SK-N-MC (cell line): ENCODE measurements around the gene RCC1.

Source experiments
- EZH2 ChIP-seq: fragments of 200-600 bp; sonication (generic); IDR thresholded peaks from one replicate; pipeline ENCODE4 v1.6.1; 2017; ENCODE audit warnings: antibody characterized with exemption
- FOXP2 ChIP-seq: optimal IDR thresholded peaks from 2 replicates; pipeline ENCODE3; 2011; ENCODE audit warnings: mild to moderate bottlenecking, moderate library complexity; ENCODE audit not compliant: insufficient read depth; ENCODE audit errors: extremely low read length, control extremely low read depth

DNA sequence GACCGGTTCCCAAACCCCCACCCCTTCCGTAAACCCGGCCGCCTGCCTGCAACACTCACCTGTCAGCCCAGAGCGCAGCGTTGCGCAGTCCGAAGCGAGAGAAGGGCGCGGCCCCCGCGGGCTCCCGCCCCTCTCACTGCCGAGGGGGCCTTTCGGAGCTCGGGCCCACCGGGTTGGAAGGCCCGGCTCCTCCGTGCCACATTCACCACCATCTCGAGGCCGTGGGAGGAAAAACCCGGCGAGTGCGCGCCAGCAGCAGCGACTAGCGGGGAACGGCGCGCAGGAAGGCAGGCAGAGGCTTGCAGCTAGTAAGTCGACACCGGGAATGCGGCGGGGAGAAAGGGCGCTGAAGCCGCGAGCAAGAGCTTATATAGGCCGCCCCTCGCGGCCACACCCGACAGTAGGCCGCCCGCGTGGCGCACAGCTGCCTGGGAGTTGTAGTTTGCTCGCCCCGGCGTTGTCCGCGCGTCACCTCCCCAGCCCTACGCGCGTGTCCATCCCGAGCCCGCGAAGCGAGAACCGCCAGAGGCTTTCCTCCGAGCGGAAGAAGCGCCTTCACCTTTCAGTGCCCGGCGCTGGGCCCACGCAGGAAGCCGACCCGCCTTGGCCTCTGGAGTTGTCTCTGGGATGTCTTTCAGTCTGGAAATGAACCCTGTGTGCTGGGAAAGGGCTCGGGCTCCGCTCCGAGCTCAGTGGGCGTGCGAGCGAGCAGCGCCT, 75.8 kb downstream of the RCC1 start:
- TF ChIP-seq EZH2 = no peak
- peak; percentile 49 for TF ChIP-seq FOXP2
